ENCODE data around the gene DLEU7. TPM values are rescaled to one million over a fixed set of nuclear protein-coding genes. Genes with fewer than 3 reads are reported as not detected.
A peak's percentile ranks its signal among the peaks of the same experiment; 100 is the strongest.

DLEU7 gene
- total and polyA plus RNA-seq, 2 donors (not counting 1 experiment from before 2014, with no cell fraction given) = 0.07 to 0.25 TPM

- POLR2A ChIA-PET = no interaction called here
- Histone ChIP-seq H3K36me3 (replicated peaks in 1 of 2; ENCODE audit: control extremely low read depth in 1 of 2, control insufficient read depth in 1 of 2, extremely low read depth in 1 of 2, insufficient read depth in 2 of 2, low read length in 1 of 2) (no peaks in the 10 kb centered on the region), H3K9me3 (ENCODE audit: control extremely low read depth in 1 of 3, control insufficient read depth in 2 of 3, insufficient read depth in 1 of 3, low read length in 2 of 3) (no peaks in the 10 kb centered on the region), H3K27me3 (replicated peaks in 1 of 4; ENCODE audit: control extremely low read depth in 1 of 4, control insufficient read depth in 3 of 4, insufficient read depth in 4 of 4, low read length in 3 of 4) (no peaks in the 10 kb centered on the region), H3K4me3 (ENCODE audit: control extremely low read depth in 1 of 5, extremely low read depth in 1 of 5, insufficient read depth in 1 of 5, low read depth in 2 of 5, low read length in 4 of 5) (no peak overlapping the region), H2AFZ (ENCODE audit: insufficient read depth, low read depth, low read length, poor library complexity, severe bottlenecking) (no peak overlapping the region), H3K4me2 (replicated peaks; ENCODE audit: low read depth, low read length, poor library complexity, severe bottlenecking) (no peak overlapping the region), H3K4me1 (ENCODE audit: control insufficient read depth in 2 of 2, insufficient read depth in 2 of 2, low read length in 2 of 2) (peaks cover 0 to 4% of the 10 kb centered on the region in 2 donors), H3K79me2 (ENCODE audit: control insufficient read depth, insufficient read depth, low read length) (no peaks in the 10 kb centered on the region), H3K9ac (ENCODE audit: low read length) (no peak overlapping the region), H3K27ac (ENCODE audit: low read length in 2 of 2) (no peak overlapping the region), H4K20me1 (ENCODE audit: control insufficient read depth, insufficient read depth, low read length, poor library complexity, severe bottlenecking) (no peaks in the 10 kb centered on the region)
- no peak for TF ChIP-seq EZH2 (IDR thresholded peaks at IDR 0.05; ENCODE audit: borderline replicate concordance, insufficient read depth, low read depth, low read length, poor library complexity, severe bottlenecking)
- TF ChIP-seq, protein P1, sequence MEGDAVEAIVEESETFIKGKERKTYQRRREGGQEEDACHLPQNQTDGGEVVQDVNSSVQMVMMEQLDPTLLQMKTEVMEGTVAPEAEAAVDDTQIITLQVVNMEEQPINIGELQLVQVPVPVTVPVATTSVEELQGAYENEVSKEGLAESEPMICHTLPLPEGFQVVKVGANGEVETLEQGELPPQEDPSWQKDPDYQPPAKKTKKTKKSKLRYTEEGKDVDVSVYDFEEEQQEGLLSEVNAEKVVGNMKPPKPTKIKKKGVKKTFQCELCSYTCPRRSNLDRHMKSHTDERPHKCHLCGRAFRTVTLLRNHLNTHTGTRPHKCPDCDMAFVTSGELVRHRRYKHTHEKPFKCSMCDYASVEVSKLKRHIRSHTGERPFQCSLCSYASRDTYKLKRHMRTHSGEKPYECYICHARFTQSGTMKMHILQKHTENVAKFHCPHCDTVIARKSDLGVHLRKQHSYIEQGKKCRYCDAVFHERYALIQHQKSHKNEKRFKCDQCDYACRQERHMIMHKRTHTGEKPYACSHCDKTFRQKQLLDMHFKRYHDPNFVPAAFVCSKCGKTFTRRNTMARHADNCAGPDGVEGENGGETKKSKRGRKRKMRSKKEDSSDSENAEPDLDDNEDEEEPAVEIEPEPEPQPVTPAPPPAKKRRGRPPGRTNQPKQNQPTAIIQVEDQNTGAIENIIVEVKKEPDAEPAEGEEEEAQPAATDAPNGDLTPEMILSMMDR (IDR thresholded peaks at IDR 0.05) = no peak
- Mint-ChIP-seq H3K27me3 (no peaks in the 10 kb centered on the region), H3K4me3 (no peak overlapping the region), H3K4me1 (peaks cover 11% of the 10 kb centered on the region), H3K27ac (no peak overlapping the region), H3K9me3 (ENCODE audit: insufficient read depth) (peaks cover 5% of the 10 kb centered on the region)
- no peak for ATAC-seq (ENCODE audit: low read depth)
- intact Hi-C loops (cut with micrococcal nuclease) = no loop called here
- WGBS (ENCODE audit: insufficient coverage) = no CpG with 5 or more reads among the region's 1 CpG
- DNase-seq = no peak
- CTCF ChIA-PET = no interaction called here
These were observed 27.9 kb upstream of the DLEU7 start for GRCh38 chr13:50871405-50871804.

DNA sequence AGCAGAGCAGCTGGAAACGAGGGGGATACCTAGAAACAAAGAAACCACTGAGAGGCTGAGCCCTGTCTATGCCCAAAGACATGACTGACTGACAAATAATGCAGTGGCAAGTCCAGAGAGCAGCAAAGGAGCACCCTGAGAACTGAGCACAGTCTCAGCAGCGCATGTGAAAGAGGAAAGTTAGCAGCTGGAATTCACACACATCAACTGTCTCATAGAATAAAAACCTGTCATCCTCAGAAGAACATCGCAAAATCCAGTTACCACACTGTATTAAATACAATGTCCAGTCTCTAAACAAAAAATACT is 24.1 kb upstream of the DLEU7 start:
- no peak overlapping the region for H2AFZ ChIP-seq (ENCODE audit: insufficient read depth, low read depth, low read length, poor library complexity, severe bottlenecking)
- H4K20me1 ChIP-seq (ENCODE audit: control insufficient read depth, insufficient read depth, low read length, poor library complexity, severe bottlenecking) = no peaks in the 10 kb centered on the region
- H3K36me3 ChIP-seq (replicated peaks in 1 of 2; ENCODE audit: control extremely low read depth in 1 of 2, control insufficient read depth in 1 of 2, extremely low read depth in 1 of 2, insufficient read depth in 2 of 2, low read length in 1 of 2) = no peaks in the 10 kb centered on the region
- no peaks in the 10 kb centered on the region for H3K27me3 Mint-ChIP-seq
- H3K4me1 Mint-ChIP-seq = peaks cover 11% of the 10 kb centered on the region
- WGBS (ENCODE audit: insufficient coverage) = 59% methylated on average over 2 of the region's 3 CpGs
- no peak overlapping the region for H3K27ac Mint-ChIP-seq
- no peaks in the 10 kb centered on the region for H3K27me3 ChIP-seq (replicated peaks in 1 of 4; ENCODE audit: control extremely low read depth in 1 of 4, control insufficient read depth in 3 of 4, insufficient read depth in 4 of 4, low read length in 3 of 4)
- CTCF ChIA-PET = no interaction called here
- no peak for TF ChIP-seq EZH2 (IDR thresholded peaks at IDR 0.05; ENCODE audit: borderline replicate concordance, insufficient read depth, low read depth, low read length, poor library complexity, severe bottlenecking)
- TF ChIP-seq, protein P1 (IDR thresholded peaks at IDR 0.05) = no peak
- no peaks in the 10 kb centered on the region for H3K9me3 ChIP-seq (ENCODE audit: control extremely low read depth in 1 of 3, control insufficient read depth in 2 of 3, insufficient read depth in 1 of 3, low read length in 2 of 3)
- no peak for DNase-seq
- H3K9me3 Mint-ChIP-seq (ENCODE audit: insufficient read depth) = no peaks in the 10 kb centered on the region
- H3K4me1 ChIP-seq (ENCODE audit: control insufficient read depth in 2 of 2, insufficient read depth in 2 of 2, low read length in 2 of 2) = peaks cover 0 to 4% of the 10 kb centered on the region in 2 donors
- POLR2A ChIA-PET = no interaction called here
- H3K4me3 ChIP-seq (ENCODE audit: control extremely low read depth in 1 of 5, extremely low read depth in 1 of 5, insufficient read depth in 1 of 5, low read depth in 2 of 5, low read length in 4 of 5) = no peak overlapping the region
- no peak for ATAC-seq (ENCODE audit: low read depth)
- no peak overlapping the region for H3K4me3 Mint-ChIP-seq
- H3K27ac ChIP-seq (ENCODE audit: low read length in 2 of 2) = no peak overlapping the region
- no peaks in the 10 kb centered on the region for H3K79me2 ChIP-seq (ENCODE audit: control insufficient read depth, insufficient read depth, low read length)
- intact Hi-C loops (cut with micrococcal nuclease) = no loop called here
- H3K4me2 ChIP-seq (replicated peaks; ENCODE audit: low read depth, low read length, poor library complexity, severe bottlenecking) = peak overlapping the region; percentile 9
- H3K9ac ChIP-seq (ENCODE audit: low read length) = no peak overlapping the region
